ENCODE data around the gene COX5A.

The COX5A gene

DNA sequence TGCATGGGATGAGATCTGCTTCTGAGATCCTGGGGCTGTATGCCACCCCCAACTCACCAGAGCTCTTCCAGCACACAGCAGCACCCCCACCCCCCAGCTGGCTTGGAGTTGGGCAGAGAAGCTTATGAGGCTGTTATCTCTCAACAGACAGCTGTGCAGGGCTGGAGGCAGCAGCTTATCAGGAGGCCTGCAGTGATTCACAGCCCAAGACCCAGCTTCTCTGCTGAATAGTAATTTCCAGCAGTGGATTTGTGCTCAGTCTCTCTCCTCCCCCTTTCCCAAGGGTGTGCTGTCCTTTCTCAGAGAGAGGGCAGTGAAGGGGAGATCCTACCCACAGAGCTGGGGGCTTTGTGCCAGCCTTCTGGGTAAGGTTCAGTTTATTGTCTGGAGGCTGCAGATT is 16.6 kb upstream of the COX5A start:
- no peak overlapping the region for H3K27ac ChIP-seq (ENCODE audit: low read depth, low read length, poor library complexity, severe bottlenecking)
- no peaks in the 10 kb centered on the region for H3K27me3 ChIP-seq (ENCODE audit: insufficient read depth, low read length)
- no peak overlapping the region for H2AFZ ChIP-seq (ENCODE audit: low read length)
- no peaks in the 10 kb centered on the region for H4K20me1 ChIP-seq (ENCODE audit: insufficient read depth, low read length)
- H3K79me2 ChIP-seq (ENCODE audit: insufficient read depth, low read length), result peaks cover 4% of the 10 kb centered on the region; the same call in 1 of the 2 replicates
- H3K9ac ChIP-seq (ENCODE audit: low read length), result peak overlapping the region; percentile 73; the same call in 1 of the 2 replicates
- peak overlapping the region; percentile 77 for H3K4me2 ChIP-seq (ENCODE audit: low read length)
- H3K4me3 ChIP-seq (ENCODE audit: low read depth, low read length, poor library complexity, severe bottlenecking), result peak overlapping the region; percentile 60
- no peaks in the 10 kb centered on the region for H3K9me2 ChIP-seq (ENCODE audit: low read depth, low read length)
- TF ChIP-seq EZH2 (IDR thresholded peaks at IDR 0.05; ENCODE audit: borderline replicate concordance, low read length), result no peak
- TF ChIP-seq, protein P1, sequence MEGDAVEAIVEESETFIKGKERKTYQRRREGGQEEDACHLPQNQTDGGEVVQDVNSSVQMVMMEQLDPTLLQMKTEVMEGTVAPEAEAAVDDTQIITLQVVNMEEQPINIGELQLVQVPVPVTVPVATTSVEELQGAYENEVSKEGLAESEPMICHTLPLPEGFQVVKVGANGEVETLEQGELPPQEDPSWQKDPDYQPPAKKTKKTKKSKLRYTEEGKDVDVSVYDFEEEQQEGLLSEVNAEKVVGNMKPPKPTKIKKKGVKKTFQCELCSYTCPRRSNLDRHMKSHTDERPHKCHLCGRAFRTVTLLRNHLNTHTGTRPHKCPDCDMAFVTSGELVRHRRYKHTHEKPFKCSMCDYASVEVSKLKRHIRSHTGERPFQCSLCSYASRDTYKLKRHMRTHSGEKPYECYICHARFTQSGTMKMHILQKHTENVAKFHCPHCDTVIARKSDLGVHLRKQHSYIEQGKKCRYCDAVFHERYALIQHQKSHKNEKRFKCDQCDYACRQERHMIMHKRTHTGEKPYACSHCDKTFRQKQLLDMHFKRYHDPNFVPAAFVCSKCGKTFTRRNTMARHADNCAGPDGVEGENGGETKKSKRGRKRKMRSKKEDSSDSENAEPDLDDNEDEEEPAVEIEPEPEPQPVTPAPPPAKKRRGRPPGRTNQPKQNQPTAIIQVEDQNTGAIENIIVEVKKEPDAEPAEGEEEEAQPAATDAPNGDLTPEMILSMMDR (IDR thresholded peaks at IDR 0.05; ENCODE audit: low read length), result no peak
- H3K36me3 ChIP-seq (ENCODE audit: insufficient read depth, low read length), result no peaks in the 10 kb centered on the region
- peaks cover 39% of the 10 kb centered on the region for H3K4me1 ChIP-seq (ENCODE audit: insufficient read depth, low read length, severe bottlenecking)
- H3K9me3 ChIP-seq (ENCODE audit: low read length), result no peaks in the 10 kb centered on the region
- H3F3A ChIP-seq (ENCODE audit: insufficient read depth, low read length), result no peaks in the 10 kb centered on the region

DNA sequence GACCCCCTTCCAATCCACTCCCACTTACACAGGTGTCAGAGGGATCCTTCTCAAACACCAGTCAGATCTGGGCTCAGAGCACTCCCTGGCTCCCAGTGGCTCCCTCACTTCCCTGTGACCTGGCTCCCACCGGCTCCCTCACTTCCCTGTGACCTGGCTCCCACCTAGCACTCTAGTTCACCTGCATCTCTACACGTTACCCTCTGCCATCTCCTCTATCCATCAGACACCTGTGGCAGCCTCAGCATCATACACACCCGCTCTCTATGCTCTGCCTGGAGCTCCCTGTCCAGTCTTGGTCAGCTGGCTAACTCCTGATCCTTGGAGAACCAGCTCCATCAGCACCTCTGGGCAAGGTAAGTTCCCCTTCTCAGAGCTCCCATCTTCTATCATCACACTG is 13.1 kb upstream of the COX5A start:
- no peak overlapping the region for H3K4me3 ChIP-seq (ENCODE audit: low read depth, low read length, poor library complexity, severe bottlenecking)
- H3F3A ChIP-seq (ENCODE audit: insufficient read depth, low read length), result no peaks in the 10 kb centered on the region
- H3K27me3 ChIP-seq (ENCODE audit: insufficient read depth, low read length), result no peaks in the 10 kb centered on the region
- no peak overlapping the region for H2AFZ ChIP-seq (ENCODE audit: low read length)
- H3K9me3 ChIP-seq (ENCODE audit: low read length), result no peaks in the 10 kb centered on the region
- H3K9ac ChIP-seq (ENCODE audit: low read length), result no peak overlapping the region
- TF ChIP-seq, protein P1 (IDR thresholded peaks at IDR 0.05; ENCODE audit: low read length), result no peak
- TF ChIP-seq EZH2 (IDR thresholded peaks at IDR 0.05; ENCODE audit: borderline replicate concordance, low read length), result no peak
- no peaks in the 10 kb centered on the region for H3K9me2 ChIP-seq (ENCODE audit: low read depth, low read length)
- H3K4me1 ChIP-seq (ENCODE audit: insufficient read depth, low read length, severe bottlenecking), result peaks cover 22% of the 10 kb centered on the region
- H3K27ac ChIP-seq (ENCODE audit: low read depth, low read length, poor library complexity, severe bottlenecking), result no peak overlapping the region
- peaks cover 4% of the 10 kb centered on the region; the same call in 1 of the 2 replicates for H3K79me2 ChIP-seq (ENCODE audit: insufficient read depth, low read length)
- no peak overlapping the region for H3K4me2 ChIP-seq (ENCODE audit: low read length)
- no peaks in the 10 kb centered on the region for H4K20me1 ChIP-seq (ENCODE audit: insufficient read depth, low read length)
- no peaks in the 10 kb centered on the region for H3K36me3 ChIP-seq (ENCODE audit: insufficient read depth, low read length)

DNA sequence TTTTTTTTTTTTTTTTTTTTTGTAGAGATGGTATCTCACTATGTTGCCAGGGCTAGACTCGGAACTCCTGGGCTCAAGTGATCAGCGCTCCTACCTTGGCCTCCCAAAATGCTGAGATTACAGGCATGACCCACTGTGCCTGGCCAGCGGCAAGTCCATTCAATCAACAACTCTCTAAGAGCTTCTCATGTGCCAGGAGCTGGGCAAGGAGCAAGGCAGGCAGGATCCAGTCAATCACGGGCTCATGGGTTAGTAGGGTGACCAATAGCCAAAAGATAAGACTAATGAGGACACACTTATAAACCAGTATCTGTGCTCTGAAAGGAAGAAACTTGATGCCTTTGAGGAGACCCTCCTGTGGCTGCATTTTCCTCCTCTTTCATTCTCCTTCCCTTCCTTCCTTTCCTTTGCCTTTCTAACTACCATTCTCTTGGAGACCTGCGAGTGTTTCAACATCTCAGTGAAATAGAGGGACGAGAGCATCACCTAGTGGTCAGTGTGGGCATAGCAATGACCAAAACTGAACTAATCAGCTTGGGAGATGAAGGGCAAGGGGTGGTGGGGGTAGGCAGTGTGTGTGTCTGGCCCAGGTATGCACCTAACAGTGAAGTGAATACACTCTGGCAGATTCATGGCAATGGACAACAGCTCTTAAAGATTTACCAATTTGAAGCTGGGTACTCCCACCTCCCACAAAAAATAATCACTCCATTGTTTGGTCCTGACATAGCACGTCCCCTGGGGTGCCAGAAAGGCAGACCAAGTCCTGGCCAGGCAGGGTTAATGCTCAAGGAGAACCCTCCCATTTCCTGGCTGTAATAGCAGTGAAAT is 12.4 kb upstream of the COX5A start:
- TF ChIP-seq, protein P1 (IDR thresholded peaks at IDR 0.05; ENCODE audit: low read length), result peak; percentile 99
- no peak for TF ChIP-seq EZH2 (IDR thresholded peaks at IDR 0.05; ENCODE audit: borderline replicate concordance, low read length)
- H3K27ac ChIP-seq (ENCODE audit: low read depth, low read length, poor library complexity, severe bottlenecking), result no peak overlapping the region

More for the DNA sequence above, 12.4 kb upstream of the COX5A start:
- H3K9me3 ChIP-seq (ENCODE audit: low read length), result no peaks in the 10 kb centered on the region
- no peaks in the 10 kb centered on the region for H3K27me3 ChIP-seq (ENCODE audit: insufficient read depth, low read length)
- no peak overlapping the region for H3K9ac ChIP-seq (ENCODE audit: low read length)
- no peak overlapping the region for H3K4me2 ChIP-seq (ENCODE audit: low read length)
- no peak overlapping the region for H3K4me3 ChIP-seq (ENCODE audit: low read depth, low read length, poor library complexity, severe bottlenecking)
- no peaks in the 10 kb centered on the region for H3K79me2 ChIP-seq (ENCODE audit: insufficient read depth, low read length)
- H3F3A ChIP-seq (ENCODE audit: insufficient read depth, low read length), result no peaks in the 10 kb centered on the region
- peaks cover 15% of the 10 kb centered on the region for H3K4me1 ChIP-seq (ENCODE audit: insufficient read depth, low read length, severe bottlenecking)
- H4K20me1 ChIP-seq (ENCODE audit: insufficient read depth, low read length), result no peaks in the 10 kb centered on the region
- H3K36me3 ChIP-seq (ENCODE audit: insufficient read depth, low read length), result no peaks in the 10 kb centered on the region
- H3K9me2 ChIP-seq (ENCODE audit: low read depth, low read length), result no peaks in the 10 kb centered on the region
- no peak overlapping the region for H2AFZ ChIP-seq (ENCODE audit: low read length)
